Measurements from ENCODE around the gene DEF6. TPM values are rescaled to one million over a fixed set of nuclear protein-coding genes. Genes with fewer than 3 reads are reported as not detected.

The DEF6 gene
- total RNA-seq, 1 experiment from 2014 or later: 5.6 TPM

- H2BK20ac ChIP-seq (ENCODE audit: low read depth, low read length, poor library complexity, severe bottlenecking): no peak overlapping the region
- Mint-ChIP-seq H3K36me3 (ENCODE audit: insufficient read depth in 1 of 3, low read depth in 3 of 3) (peaks cover 5 to 37% (median 33%) of the 10 kb centered on the region in 3 experiments; a peak in 6 of 7 replicates), H3K9me3 (no peaks in the 10 kb centered on the region), H3K27ac (no peak overlapping the region), H3K27me3 (ENCODE audit: low read depth) (no peaks in the 10 kb centered on the region), H3K4me1 (peaks cover 7 to 11% of the 10 kb centered on the region in 2 experiments; a peak in 3 of 4 replicates), H3K4me3 (no peak overlapping the region)
- H3K4ac ChIP-seq (ENCODE audit: low read depth, low read length): no peak overlapping the region
- H3K79me2 ChIP-seq (ENCODE audit: insufficient read depth, low read length): no peaks in the 10 kb centered on the region
- no peak overlapping the region for H2AK5ac ChIP-seq (ENCODE audit: insufficient read length, low read length)
- H4K91ac ChIP-seq (ENCODE audit: insufficient read length, low read depth, low read length): no peak overlapping the region
- H4K8ac ChIP-seq (replicated peaks; ENCODE audit: insufficient read length, low read depth, low read length): no peak overlapping the region
- no peak overlapping the region for H2BK15ac ChIP-seq (ENCODE audit: low read depth, low read length)
- no peaks in the 10 kb centered on the region for H3K9me3 ChIP-seq (ENCODE audit: control insufficient read depth, low read depth, low read length)
- H3K9ac ChIP-seq (ENCODE audit: extremely low read depth, insufficient read length, low read length): no peak overlapping the region
- no peak overlapping the region for H3K18ac ChIP-seq (ENCODE audit: insufficient read length, low read depth, low read length)
- no peaks in the 10 kb centered on the region for H3K27me3 ChIP-seq (ENCODE audit: insufficient read depth, low read length)
- H2BK5ac ChIP-seq (ENCODE audit: insufficient read length, low read length): no peak overlapping the region
- WGBS (ENCODE audit: extremely low coverage, insufficient read length, low lambda C conversion rate): no CpG with 5 or more reads among the region's 2 CpGs
- no peak overlapping the region for H2AFZ ChIP-seq (ENCODE audit: low read length)
- no peak overlapping the region for H4K5ac ChIP-seq (ENCODE audit: insufficient read length, low read depth, low read length)
- H3K4me1 ChIP-seq (ENCODE audit: insufficient read depth, low read length): peaks cover 2% of the 10 kb centered on the region; the same call in 1 of the 2 replicates
- no peak overlapping the region for H3K14ac ChIP-seq (ENCODE audit: insufficient read depth, low read length)
- H3T11ph ChIP-seq (ENCODE audit: low read length): no peak overlapping the region
- no peak overlapping the region for H3K27ac ChIP-seq (ENCODE audit: insufficient read length, low read depth, low read length)
- DNase-seq: no peak
- no peaks in the 10 kb centered on the region for H4K20me1 ChIP-seq (ENCODE audit: control insufficient read depth, insufficient read depth, insufficient read length)
- H2BK12ac ChIP-seq (ENCODE audit: insufficient read length, low read depth, low read length): no peak overlapping the region
- no peak for TF ChIP-seq CTCF (conservative IDR thresholded peaks at IDR 0.05)
- H3K4me2 ChIP-seq (ENCODE audit: insufficient read depth, insufficient read length, low read length): no peak overlapping the region
- no peak overlapping the region for H2BK120ac ChIP-seq (ENCODE audit: low read depth, low read length, poor library complexity, severe bottlenecking)
- H3K23me2 ChIP-seq (ENCODE audit: insufficient read length, low read depth, low read length, poor library complexity, severe bottlenecking): no peaks in the 10 kb centered on the region
- H3K56ac ChIP-seq (ENCODE audit: insufficient read length, low read depth, low read length): no peak overlapping the region
- H3K79me1 ChIP-seq (ENCODE audit: insufficient read depth, low read depth, low read length, poor library complexity, severe bottlenecking): no peaks in the 10 kb centered on the region
- no peak overlapping the region for H3K23ac ChIP-seq (ENCODE audit: insufficient read length, low read depth, low read length)
These were observed 2.6 kb upstream of the DEF6 start for GRCh38 chr6:35295036-35295435.
